ENCODE measurements around the gene VAV2. TPM values are rescaled to one million over a fixed set of nuclear protein-coding genes. Genes with fewer than 3 reads are reported as not detected.

VAV2 gene
- polyA plus RNA-seq, 10 donors: 12.0 to 16.7 (median 14.3) TPM

DNA sequence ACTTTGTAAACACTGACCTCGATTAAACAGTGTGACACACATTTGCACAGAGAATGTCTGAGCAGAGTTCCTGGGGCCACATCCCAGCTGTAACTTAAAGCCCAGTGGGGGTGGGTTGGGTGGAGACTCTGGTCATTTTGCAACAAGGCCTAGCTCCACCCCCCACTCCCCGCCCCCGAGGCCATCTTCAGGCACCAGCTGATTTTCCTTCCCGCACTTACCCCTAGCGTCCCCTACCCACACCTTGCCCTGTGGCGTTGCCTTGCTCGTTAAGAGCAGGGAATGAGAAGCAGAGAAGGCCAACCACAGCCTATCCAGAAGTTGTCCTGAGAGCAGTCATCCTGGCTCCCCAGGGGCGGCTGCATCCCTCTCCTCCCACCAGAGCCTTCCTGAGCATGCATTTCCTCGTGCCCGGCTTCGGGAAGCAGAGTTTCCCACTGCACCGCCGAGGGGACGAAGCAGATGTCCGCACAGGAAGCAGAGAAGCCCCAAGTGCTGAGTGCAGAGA, 152.2 kb downstream of the VAV2 start:
- DNase-seq: peak in 1 of 3 donors; percentile 63

GRCh38 chr9:133838859-133839507, 153.1 kb downstream of the VAV2 start:
- no peak for DNase-seq

DNA sequence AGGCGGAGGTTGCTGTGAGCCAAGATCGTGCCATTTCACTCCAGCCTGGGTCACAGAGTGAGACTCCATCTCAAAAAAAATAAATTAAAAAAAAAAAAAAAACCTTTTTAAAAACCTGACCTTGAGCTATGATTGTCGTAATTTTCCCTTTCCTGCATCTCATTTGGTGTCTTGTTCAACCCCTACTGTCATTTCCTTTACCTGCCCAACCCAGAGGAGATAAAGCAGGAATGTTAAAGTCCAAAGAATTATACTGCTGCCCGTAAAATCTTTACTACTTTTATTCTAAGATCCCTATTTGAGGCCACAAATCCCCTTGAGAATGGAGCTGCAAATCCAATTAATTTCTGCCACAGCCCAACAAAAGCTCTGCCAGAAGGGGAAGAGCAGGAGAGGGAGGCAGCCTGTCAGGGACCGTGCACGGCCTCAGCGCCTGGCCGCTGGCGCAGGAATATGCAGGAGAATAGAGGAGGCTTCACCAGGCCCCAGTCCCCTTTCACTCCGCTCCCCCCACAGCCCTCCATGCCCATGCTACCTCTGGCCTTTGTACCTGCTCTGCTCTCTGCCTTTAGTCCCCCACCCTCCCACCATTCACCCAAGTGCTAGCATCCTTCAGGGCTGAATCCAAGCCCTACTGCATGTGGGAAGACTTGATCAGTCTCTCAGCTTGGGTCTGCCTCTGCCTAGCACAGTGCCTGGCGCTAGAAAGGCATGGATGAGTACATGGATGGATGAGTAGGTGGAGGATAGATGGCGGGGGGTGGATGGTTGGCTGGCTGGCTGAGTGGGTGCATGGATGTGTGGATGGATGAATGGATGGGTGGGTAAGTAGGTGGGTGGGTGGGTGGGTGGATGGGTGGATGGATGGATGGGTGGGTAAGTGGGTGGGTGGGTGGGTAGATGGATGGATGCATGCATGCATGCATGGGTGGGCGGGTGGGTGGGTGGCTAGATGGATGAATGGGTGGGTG, 154.2 kb downstream of the VAV2 start:
- DNase-seq: no peak

- DNase-seq: no peak
Observed at GRCh38 chr9:133836818-133837217, 155.3 kb downstream of the VAV2 start.

GRCh38 chr9:133836001-133836758, 155.9 kb downstream of the VAV2 start:
- DNase-seq: no peak

DNA sequence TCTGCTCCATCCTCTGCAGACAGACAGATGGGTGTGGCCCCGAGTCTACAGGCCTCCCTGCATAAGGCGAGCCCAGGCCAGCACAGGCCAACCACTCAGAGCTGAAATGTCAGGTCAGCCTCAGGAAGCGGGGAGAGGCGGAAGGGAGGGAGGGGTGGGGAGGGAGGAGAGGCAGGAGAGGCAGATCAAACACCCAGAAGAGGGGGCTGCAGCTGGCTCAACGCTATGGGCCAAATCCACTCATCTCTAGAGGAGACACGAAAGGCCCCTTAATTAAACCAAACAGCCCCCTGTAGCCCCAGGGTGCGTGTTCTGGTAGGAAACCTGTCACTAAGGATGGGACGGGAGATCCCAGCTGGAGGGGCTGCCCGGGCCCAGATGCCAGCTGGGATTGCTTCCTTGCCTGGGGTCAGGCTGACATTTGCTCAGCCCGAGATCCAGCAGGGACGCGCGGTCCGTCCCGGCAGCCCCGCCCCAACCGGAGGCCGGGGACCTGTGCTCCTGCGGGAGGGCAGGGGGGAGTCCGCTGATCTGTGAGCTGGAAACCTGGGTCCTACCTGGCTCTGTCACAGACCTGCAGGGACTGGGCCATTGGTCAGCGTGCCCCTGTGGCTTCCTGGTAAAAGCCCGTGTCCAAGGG, 156.7 kb downstream of the VAV2 start:
- no peak for DNase-seq

DNA sequence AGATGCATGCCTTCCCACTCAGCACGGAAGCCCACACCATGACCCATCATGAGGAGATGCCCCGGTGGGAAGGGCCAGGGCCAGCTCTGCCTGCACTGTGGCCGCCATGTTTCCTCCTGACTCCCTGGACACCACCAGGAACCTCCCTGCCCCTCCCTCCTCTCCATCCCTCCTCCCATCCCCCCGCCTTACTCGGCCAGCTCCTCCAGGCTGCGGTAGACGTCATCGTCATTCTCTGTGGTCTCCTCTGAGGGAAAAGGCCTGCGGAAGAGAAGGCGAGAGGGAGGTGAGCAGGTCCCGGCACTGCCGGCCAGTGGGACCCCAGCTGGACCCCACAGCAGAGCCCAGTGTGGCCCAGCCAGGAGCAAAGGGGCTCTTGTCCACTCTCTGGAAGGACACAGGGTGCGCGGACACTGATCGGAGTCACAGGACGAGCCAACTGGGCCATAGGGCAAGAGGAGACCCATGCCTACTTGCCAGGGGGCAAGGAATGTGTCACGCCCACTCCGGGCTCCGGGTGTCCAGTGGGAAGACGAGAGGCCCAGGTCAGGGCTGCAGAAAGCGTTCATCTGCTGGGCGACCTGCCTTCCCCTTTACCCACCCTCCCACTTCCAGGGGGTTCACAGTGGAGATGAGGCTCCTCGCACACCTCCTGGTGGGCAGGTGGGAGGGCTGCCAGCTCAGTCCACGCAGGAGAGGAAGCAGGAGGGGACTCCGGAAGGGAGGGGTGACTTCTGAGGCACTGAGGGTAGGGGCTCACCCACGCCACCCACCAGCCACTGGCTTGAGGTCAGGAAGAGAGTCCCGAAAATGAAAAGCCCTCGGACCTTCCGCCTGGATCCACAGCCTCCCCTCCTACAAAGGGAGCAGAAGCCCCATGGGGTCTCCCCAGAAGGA, 157.8 kb downstream of the VAV2 start:
- DNase-seq: no peak

DNA sequence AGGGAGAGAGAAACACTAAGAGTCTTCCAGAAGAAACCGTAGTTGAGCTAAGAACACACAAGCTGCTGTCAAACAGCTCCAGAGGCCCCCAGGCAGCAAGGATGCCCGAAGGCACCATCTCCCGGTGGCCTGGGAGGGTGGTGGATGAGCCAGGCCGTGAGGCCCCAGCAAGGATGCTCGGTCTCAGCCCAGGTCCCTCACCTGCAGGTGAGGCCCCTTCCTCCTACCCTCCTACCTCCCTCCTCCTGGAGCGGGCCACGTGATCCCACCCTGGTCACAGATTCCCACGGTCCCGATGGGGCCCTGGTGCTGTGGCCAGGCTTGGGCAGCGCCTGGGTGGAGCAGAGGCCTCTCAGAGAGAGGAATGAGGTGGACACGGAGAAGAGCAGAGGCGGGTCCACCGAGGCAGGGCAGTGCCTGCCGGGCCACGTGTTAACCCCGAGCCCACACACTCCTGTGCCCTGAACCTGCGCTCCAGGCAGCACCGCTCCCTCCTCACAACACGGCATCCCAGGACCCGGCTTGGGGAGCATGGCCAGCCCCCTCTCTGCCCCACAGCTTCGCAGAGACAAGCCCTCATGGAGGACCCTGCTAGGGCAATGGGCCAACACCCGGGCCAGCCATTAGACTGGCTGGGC, 158.6 kb downstream of the VAV2 start:
- DNase-seq: no peak

- DNase-seq: no peak
Observed at GRCh38 chr9:133832877-133833276, 159.2 kb downstream of the VAV2 start.

DNA sequence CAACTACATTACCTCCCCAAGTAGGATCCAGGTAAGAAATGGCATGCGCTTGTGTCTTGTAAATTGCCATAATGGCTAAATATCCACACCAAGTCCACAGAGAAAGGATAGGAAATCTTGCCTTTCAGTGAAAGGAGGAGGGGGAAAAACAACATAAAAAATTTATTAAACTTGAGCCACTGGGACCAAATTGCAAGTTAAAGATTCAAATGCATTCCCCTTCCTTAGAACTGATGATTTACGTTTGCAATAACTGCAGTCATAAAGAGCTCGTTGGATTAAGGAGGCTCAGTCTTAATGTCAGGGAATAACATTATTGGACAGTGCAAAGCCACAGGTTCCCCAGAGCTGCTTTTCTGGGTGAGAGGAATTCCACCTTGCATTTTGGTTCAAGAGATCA, 161.4 kb downstream of the VAV2 start:
- no peak for DNase-seq

GRCh38 chr9:133830310-133830709, 161.8 kb downstream of the VAV2 start:
- no peak for DNase-seq

DNA sequence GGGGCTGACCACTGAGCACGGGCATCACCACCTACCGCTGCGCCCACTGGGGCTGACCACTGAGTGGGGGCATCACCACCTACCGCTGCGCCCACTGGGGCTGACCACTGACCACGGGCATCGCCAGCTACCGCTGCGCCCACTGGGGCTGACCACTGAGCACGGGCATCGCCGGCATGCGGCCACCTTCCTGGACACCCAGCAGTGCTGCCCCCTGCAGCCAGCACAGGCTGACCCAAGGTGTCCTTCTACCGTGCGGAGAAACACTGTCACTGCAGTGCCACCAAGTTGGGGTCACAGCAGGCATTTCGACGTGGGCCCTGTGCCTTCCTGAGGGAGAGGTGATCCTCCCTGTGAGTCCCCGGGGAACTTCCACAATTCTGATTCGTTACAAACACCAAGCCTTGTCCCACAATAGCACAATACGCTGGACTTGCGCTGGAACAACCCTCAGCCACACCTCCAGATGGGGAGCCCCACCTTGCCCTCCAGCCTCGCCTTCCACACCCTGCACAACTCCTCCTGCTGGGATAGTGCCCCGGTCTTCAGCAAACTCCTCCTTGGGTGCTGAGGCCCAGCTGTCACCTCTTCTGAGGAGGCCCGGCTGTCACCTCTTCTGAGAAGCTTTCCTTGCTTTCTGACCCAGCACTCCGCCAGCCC, 163.7 kb downstream of the VAV2 start:
- no peak for DNase-seq

- peak in 1 of 3 donors; percentile 49 for DNase-seq
Observed at GRCh38 chr9:133826289-133827085, 165.6 kb downstream of the VAV2 start.

DNA sequence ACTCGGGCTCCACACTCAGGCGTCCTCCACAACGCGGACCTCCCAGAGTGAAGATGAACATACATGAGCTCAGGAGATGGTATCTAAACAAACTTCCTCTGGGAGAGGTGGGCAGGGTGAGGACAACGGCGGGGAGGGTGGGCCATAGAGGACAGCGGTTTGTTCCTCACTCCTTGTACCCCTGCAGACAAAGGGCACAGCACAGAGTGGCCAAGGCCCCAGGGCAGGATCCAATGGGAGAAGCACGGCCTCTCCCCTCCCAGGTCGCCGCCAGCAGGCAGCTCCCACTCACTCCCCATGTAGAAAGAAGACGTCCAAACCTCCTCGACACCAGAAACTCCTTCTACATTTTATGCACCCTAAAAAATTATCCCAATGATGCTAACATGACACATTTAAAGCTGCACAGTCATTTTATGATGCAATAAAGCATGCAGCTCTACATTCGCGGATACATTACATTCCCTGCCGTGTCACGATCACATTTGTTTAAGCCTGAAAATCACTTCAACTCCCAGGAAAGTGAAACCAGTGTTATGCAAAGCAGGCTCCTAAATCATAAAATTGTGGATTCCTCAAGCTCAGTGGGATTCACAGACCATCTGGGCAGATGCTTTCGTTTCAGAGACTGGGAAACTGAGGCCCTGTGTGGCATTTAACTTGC, 166.4 kb downstream of the VAV2 start:
- DNase-seq: peak in 1 of 3 donors; percentile 26

- DNase-seq: no peak
Observed at GRCh38 chr9:133824802-133825186, 167.3 kb downstream of the VAV2 start.

DNA sequence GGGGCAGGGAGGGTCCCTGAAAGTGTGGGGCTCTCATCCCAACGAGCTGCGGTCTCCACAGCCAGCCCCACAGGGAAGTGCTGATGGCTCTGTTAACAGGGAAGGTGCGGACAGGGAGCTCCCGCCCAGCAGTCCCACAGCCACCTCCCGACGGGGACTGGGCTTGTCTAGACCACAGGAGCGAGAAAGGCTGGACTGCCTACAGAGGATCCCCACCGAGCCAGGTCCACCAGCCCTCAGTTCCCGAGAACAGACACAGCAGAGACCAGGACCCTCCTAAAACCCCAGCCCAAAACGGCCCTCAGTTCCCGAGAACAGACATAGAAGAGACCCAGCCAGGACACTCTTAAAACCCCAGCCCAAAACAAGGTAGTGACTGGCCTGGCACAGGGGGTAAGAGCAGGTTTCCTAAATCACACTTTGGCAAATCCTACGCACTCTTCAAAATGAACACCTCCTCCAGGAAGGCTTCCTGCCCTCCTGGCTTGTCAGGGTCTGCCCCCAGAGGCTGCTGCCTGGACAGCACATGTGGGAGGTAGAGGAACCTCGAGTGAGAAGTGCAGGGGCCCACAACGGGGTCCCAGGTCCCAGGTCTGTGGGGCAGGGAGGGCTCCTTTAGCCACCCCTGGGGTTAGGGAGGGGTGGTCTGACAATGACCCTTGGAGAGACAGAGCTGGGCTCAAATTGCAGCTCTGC, 167.9 kb downstream of the VAV2 start:
- DNase-seq: no peak
